Chondrocyte (in vitro differentiated cells): Measurements from ENCODE around the gene ADAMTS15. TPM values are rescaled to one million over a fixed set of nuclear protein-coding genes. Genes with fewer than 3 reads are reported as not detected.

Source experiments
- DNase-seq: peaks from one replicate; pipeline ENCODE4 v3.0.0; 2021; ENCODE audit warnings: mixed read lengths, low spot score
- H3K27ac Mint-ChIP-seq: one replicate; pipeline ENCODE4 v1.8.0; 2021; ENCODE audit warnings: mild to moderate bottlenecking, moderate library complexity, mixed read lengths; ENCODE audit not compliant: unreplicated experiment
- H3K27me3 Mint-ChIP-seq: 2 replicates; pipeline ENCODE4 v1.8.0; 2021; ENCODE audit warnings: low read depth, mixed read lengths
- H3K36me3 Mint-ChIP-seq: 2 replicates; pipeline ENCODE4 v1.8.0; 2021; ENCODE audit warnings: low read depth, mixed read lengths
- H3K4me1 Mint-ChIP-seq: 2 replicates; pipeline ENCODE4 v1.8.0; 2021; ENCODE audit warnings: low read depth, mild to moderate bottlenecking, mixed read lengths
- H3K4me3 Mint-ChIP-seq: one replicate; pipeline ENCODE4 v1.8.0; 2021; ENCODE audit warnings: mild to moderate bottlenecking, moderate library complexity, mixed read lengths; ENCODE audit not compliant: unreplicated experiment
- H3K9me3 Mint-ChIP-seq: 2 replicates; pipeline ENCODE4 v1.8.0; 2021; ENCODE audit warnings: low read depth, mixed read lengths
- CTCF ChIP-seq: fragments of 200-600 bp; sonication (generic); IDR thresholded peaks from 2 replicates; pipeline ENCODE4 v1.5.0; 2021; ENCODE audit warnings: antibody characterized with exemption, mild to moderate bottlenecking, moderate library complexity
- total RNA-seq: library from RNA; stranded (reverse); gene quantifications from 3 replicates; pipeline ENCODE4 v1.2.1, GENCODE V29; 2021

ADAMTS15 gene
- total RNA-seq, 1 donor from 2014 or later, result 140 TPM

GRCh38 chr11:130488848-130489584, 40.6 kb downstream of the ADAMTS15 start:
- DNase-seq, result no peak
- Mint-ChIP-seq H3K36me3 (peaks cover 13% of the 10 kb centered on the region), H3K27me3 (no peaks in the 10 kb centered on the region), H3K4me1 (peaks cover 5% of the 10 kb centered on the region), H3K27ac (no peak overlapping the region), H3K9me3 (peaks cover 6% of the 10 kb centered on the region), H3K4me3 (no peak overlapping the region)
- no peak for TF ChIP-seq CTCF

GRCh38 chr11:130489716-130490115, 41.3 kb downstream of the ADAMTS15 start:
- peaks cover 4% of the 10 kb centered on the region for H3K9me3 Mint-ChIP-seq
- H3K4me3 Mint-ChIP-seq, result no peak overlapping the region
- no peak overlapping the region for H3K27ac Mint-ChIP-seq
- no peaks in the 10 kb centered on the region for H3K27me3 Mint-ChIP-seq
- peaks cover 5% of the 10 kb centered on the region for H3K4me1 Mint-ChIP-seq
- peaks cover 10% of the 10 kb centered on the region for H3K36me3 Mint-ChIP-seq
- DNase-seq, result no peak
- no peak for TF ChIP-seq CTCF

GRCh38 chr11:130490682-130491449, 42.4 kb downstream of the ADAMTS15 start:
- TF ChIP-seq CTCF, result no peak
- peaks cover 4% of the 10 kb centered on the region for H3K9me3 Mint-ChIP-seq
- H3K27me3 Mint-ChIP-seq, result no peaks in the 10 kb centered on the region
- peaks cover 11% of the 10 kb centered on the region for H3K36me3 Mint-ChIP-seq
- H3K4me3 Mint-ChIP-seq, result no peak overlapping the region
- no peak overlapping the region for H3K27ac Mint-ChIP-seq
- peaks cover 7% of the 10 kb centered on the region for H3K4me1 Mint-ChIP-seq
- no peak for DNase-seq

- DNase-seq, result no peak
- Mint-ChIP-seq H3K36me3 (peaks cover 15% of the 10 kb centered on the region), H3K27me3 (no peaks in the 10 kb centered on the region), H3K4me1 (peaks cover 21% of the 10 kb centered on the region), H3K4me3 (no peak overlapping the region), H3K27ac (no peak overlapping the region), H3K9me3 (peaks cover 7% of the 10 kb centered on the region)
- no peak for TF ChIP-seq CTCF
Measured at GRCh38 chr11:130498181-130498580, 49.7 kb downstream of the ADAMTS15 start.

GRCh38 chr11:130499828-130500227, 51.4 kb downstream of the ADAMTS15 start:
- no peak for DNase-seq
- Mint-ChIP-seq H3K27me3 (no peaks in the 10 kb centered on the region), H3K4me1 (peaks cover 21% of the 10 kb centered on the region)

More at GRCh38 chr11:130499828-130500227, 51.4 kb downstream of the ADAMTS15 start:
- H3K9me3 Mint-ChIP-seq, result peaks cover 18% of the 10 kb centered on the region
- TF ChIP-seq CTCF, result no peak
- H3K36me3 Mint-ChIP-seq, result peaks cover 24% of the 10 kb centered on the region
- no peak overlapping the region for H3K27ac Mint-ChIP-seq
- H3K4me3 Mint-ChIP-seq, result no peak overlapping the region
